NCI-H1092 (cell line): ENCODE data around the gene HDAC3.

Source experiments
- DNase-seq: peaks from one replicate; lab custom pipeline; 2025; lab: John Stamatoyannopoulos, UW

The HDAC3 gene

GRCh38 chr5:141636413-141637122, at the start of gene HDAC3, which contains the start of gene RELL2:
HDAC3 (minus strand) TSS chr5:141636849; CDS start chr5:141636790, 59 bp downstream.
RELL2 (plus strand) TSS chr5:141636997; CDS start chr5:141638226, 1,229 bp downstream.
- DNase-seq = peak; percentile 64

- no peak for DNase-seq
These were observed 48.9 kb upstream of the HDAC3 start for GRCh38 chr5:141685591-141685990.

GRCh38 chr5:141683596-141684141, 47.0 kb upstream of the HDAC3 start:
- no peak for DNase-seq

- no peak for DNase-seq
These were observed 45.3 kb upstream of the HDAC3 start, which contains the start of gene ARAP3 for GRCh38 chr5:141681695-141682641. ARAP3 (minus strand) TSS chr5:141682230; CDS start chr5:141680486, 1,744 bp downstream.

GRCh38 chr5:141681295-141681694, 44.6 kb upstream of the HDAC3 start:
- DNase-seq = no peak

- no peak for DNase-seq
These were observed 44.1 kb upstream of the HDAC3 start for GRCh38 chr5:141680751-141681201.

- no peak for DNase-seq
These were observed 43.5 kb upstream of the HDAC3 start for GRCh38 chr5:141680178-141680577.

GRCh38 chr5:141677415-141677814, 40.8 kb upstream of the HDAC3 start:
- no peak for DNase-seq

- DNase-seq = no peak
These were observed 39.0 kb upstream of the HDAC3 start for GRCh38 chr5:141675672-141676071.

- no peak for DNase-seq
These were observed 38.1 kb upstream of the HDAC3 start for GRCh38 chr5:141674747-141675146.

GRCh38 chr5:141672841-141673813, 36.5 kb upstream of the HDAC3 start:
- DNase-seq = peak; percentile 4

GRCh38 chr5:141672071-141672840, 35.6 kb upstream of the HDAC3 start:
- no peak for DNase-seq

- no peak for DNase-seq
These were observed 32.9 kb upstream of the HDAC3 start for GRCh38 chr5:141669520-141669919.

- DNase-seq = no peak
These were observed 32.1 kb upstream of the HDAC3 start for GRCh38 chr5:141668601-141669265.

- DNase-seq = no peak
These were observed 29.6 kb upstream of the HDAC3 start for GRCh38 chr5:141665995-141666940.

GRCh38 chr5:141664733-141665461, 28.2 kb upstream of the HDAC3 start:
- DNase-seq = peak; percentile 6

- DNase-seq = no peak
These were observed 26.9 kb upstream of the HDAC3 start for GRCh38 chr5:141663506-141663905.

- DNase-seq = no peak
These were observed 25.4 kb upstream of the HDAC3 start for GRCh38 chr5:141662028-141662427.
